WTC11 (cell line): Measurements from ENCODE around the gene SAFB. TPM values are rescaled to one million over a fixed set of nuclear protein-coding genes. Genes with fewer than 3 reads are reported as not detected.

ENCODE experiments used
- ATAC-seq: fragments of 200-7000 bp; cut with Tn5 transposase; 2 replicates; pipeline ENCODE4 v1.10.0; 2021; ENCODE audit warnings: mild to moderate bottlenecking, moderate library complexity
- CTCF ChIA-PET: fragments of 300-600 bp; sonication (Branson Sonifier 250); formaldehyde crosslinking; loops from one replicate; lab custom pipeline; 2021; ENCODE audit warnings: antibody characterized with exemption; lab: Charles Lee
- POLR2A ChIA-PET: fragments of 350-600 bp; sonication (Branson Sonifier 250); formaldehyde crosslinking; loops from one replicate; lab custom pipeline; 2021; ENCODE audit warnings: antibody characterized with exemption; lab: Charles Lee
- DNase-seq: peaks from one replicate; pipeline ENCODE4 v3.0.0; 2021; ENCODE audit warnings: low spot score
- H3K27ac Mint-ChIP-seq: 2 replicates; pipeline ENCODE4 v1.8.0; 2021; ENCODE audit warnings: mixed read lengths
- H3K27me3 Mint-ChIP-seq: 2 replicates; pipeline ENCODE4 v1.8.0; 2021; ENCODE audit warnings: low read depth, mild to moderate bottlenecking, moderate library complexity, mixed read lengths
- H3K36me3 Mint-ChIP-seq: 2 replicates; pipeline ENCODE4 v1.8.0; 2021; ENCODE audit warnings: mixed read lengths
- H3K4me1 Mint-ChIP-seq: 2 replicates; pipeline ENCODE4 v1.8.0; 2022; ENCODE audit warnings: mixed read lengths
- H3K4me3 Mint-ChIP-seq: 2 replicates; pipeline ENCODE4 v1.8.0; 2021; ENCODE audit warnings: mild to moderate bottlenecking, moderate library complexity, mixed read lengths
- H3K9me3 Mint-ChIP-seq: 2 replicates; pipeline ENCODE4 v1.8.0; 2021; ENCODE audit warnings: mixed read lengths
- CREM ChIP-seq: sonication (generic); formaldehyde crosslinking; IDR thresholded peaks from 2 replicates; pipeline ENCODE4 v1.8.1; 2022; ENCODE audit warnings: mild to moderate bottlenecking, missing genetic modification reagents, moderate library complexity
- ESRRA ChIP-seq: sonication (generic); formaldehyde crosslinking; IDR thresholded peaks from 2 replicates; pipeline ENCODE4 v1.8.1; 2022; ENCODE audit warnings: mild to moderate bottlenecking, missing genetic modification reagents, borderline replicate concordance
- FOXJ3 ChIP-seq: sonication (generic); formaldehyde crosslinking; IDR thresholded peaks from 2 replicates; pipeline ENCODE4 v1.9.0; 2021; ENCODE audit warnings: missing genetic modification reagents, mild to moderate bottlenecking, borderline replicate concordance
- GRHL2 ChIP-seq: fragments of 250-450 bp; sonication (Bioruptor Pico); IDR thresholded peaks from 2 replicates; pipeline ENCODE4 v1.8.0; 2022; ENCODE audit warnings: mild to moderate bottlenecking, moderate library complexity; ENCODE audit not compliant: insufficient replicate concordance, severe bottlenecking
- IRF2 ChIP-seq: sonication (generic); formaldehyde crosslinking; IDR thresholded peaks from 2 replicates; pipeline ENCODE4 v1.8.0; 2022; ENCODE audit warnings: low read depth, missing genetic modification reagents, borderline replicate concordance
- JAZF1 ChIP-seq: fragments of 250-450 bp; sonication (Bioruptor Pico); IDR thresholded peaks from 2 replicates; pipeline ENCODE4 v1.9.0; 2021; ENCODE audit warnings: moderate library complexity, mild to moderate bottlenecking, inconsistent platforms
- MYBL2 ChIP-seq: sonication (generic); formaldehyde crosslinking; IDR thresholded peaks from 2 replicates; pipeline ENCODE4 v1.8.1; 2023; ENCODE audit warnings: mild to moderate bottlenecking, moderate library complexity, missing genetic modification reagents
- NFE2L1 ChIP-seq: sonication (generic); formaldehyde crosslinking; IDR thresholded peaks from 2 replicates; pipeline ENCODE4 v1.8.1; 2023; ENCODE audit warnings: missing genetic modification reagents
- SMAD3 ChIP-seq: sonication (generic); formaldehyde crosslinking; IDR thresholded peaks from 2 replicates; pipeline ENCODE4 v1.8.0; 2022; ENCODE audit warnings: missing genetic modification reagents, mild to moderate bottlenecking, borderline replicate concordance
- TEAD1 ChIP-seq: sonication (generic); formaldehyde crosslinking; IDR thresholded peaks from 2 replicates; pipeline ENCODE4 v1.8.0; 2022; ENCODE audit warnings: mild to moderate bottlenecking, missing genetic modification reagents
- ZNF121 ChIP-seq: sonication (generic); formaldehyde crosslinking; IDR thresholded peaks from 2 replicates; pipeline ENCODE4 v1.8.0; 2023; ENCODE audit warnings: missing genetic modification reagents
- ZNF138 ChIP-seq: sonication (generic); formaldehyde crosslinking; conservative IDR thresholded peaks from 2 replicates; pipeline ENCODE4 v1.8.1; 2022; ENCODE audit warnings: mild to moderate bottlenecking, moderate library complexity, missing genetic modification reagents
- ZNF263 ChIP-seq: sonication (generic); formaldehyde crosslinking; IDR thresholded peaks from 2 replicates; pipeline ENCODE4 v1.8.1; 2022; ENCODE audit warnings: low read depth, mild to moderate bottlenecking, moderate library complexity, missing genetic modification reagents
- ZNF317 ChIP-seq: sonication (generic); formaldehyde crosslinking; IDR thresholded peaks from 2 replicates; pipeline ENCODE4 v1.8.1; 2023; ENCODE audit warnings: low read depth, mild to moderate bottlenecking, moderate library complexity, missing genetic modification reagents, borderline replicate concordance
- ZNF416 ChIP-seq: fragments of 250-450 bp; sonication (Bioruptor Pico); IDR thresholded peaks from 2 replicates; pipeline ENCODE4 v1.9.0; 2021; ENCODE audit warnings: mild to moderate bottlenecking, inconsistent platforms
- ZNF423 ChIP-seq: fragments of 250-450 bp; sonication (Bioruptor Pico); IDR thresholded peaks from 2 replicates; pipeline ENCODE4 v2.1.2; 2022; ENCODE audit warnings: mild to moderate bottlenecking, moderate library complexity
- total RNA-seq: library from RNA; stranded (reverse); gene quantifications from 3 replicates; pipeline ENCODE4 v1.2.3, GENCODE V29; 2021
- TF ChIP-seq, protein P1 (sequence below): sonication (generic); formaldehyde crosslinking; IDR thresholded peaks from 2 replicates; pipeline ENCODE4 v1.8.0; 2022; ENCODE audit warnings: mild to moderate bottlenecking, missing genetic modification reagents
- TF ChIP-seq, protein P2 (sequence below): sonication (generic); formaldehyde crosslinking; IDR thresholded peaks from 2 replicates; pipeline ENCODE4 v1.8.1; 2023; ENCODE audit warnings: mild to moderate bottlenecking, missing genetic modification reagents, moderate library complexity
- TF ChIP-seq, protein P3 (sequence below): sonication (generic); formaldehyde crosslinking; IDR thresholded peaks from 2 replicates; pipeline ENCODE4 v1.8.0; 2022; ENCODE audit warnings: mild to moderate bottlenecking, missing genetic modification reagents
- TF ChIP-seq, protein P4 (sequence below): sonication (generic); formaldehyde crosslinking; IDR thresholded peaks from 2 replicates; pipeline ENCODE4 v1.8.0; 2022; ENCODE audit warnings: mild to moderate bottlenecking, missing genetic modification reagents
- TF ChIP-seq, protein P5 (sequence below): sonication (generic); formaldehyde crosslinking; IDR thresholded peaks from 2 replicates; pipeline ENCODE4 v1.8.1; 2022; ENCODE audit warnings: low read depth, missing genetic modification reagents, borderline replicate concordance
- TF ChIP-seq, protein P6 (sequence below): sonication (generic); formaldehyde crosslinking; conservative IDR thresholded peaks from 2 replicates; pipeline ENCODE4 v1.8.1; 2022; ENCODE audit warnings: mild to moderate bottlenecking, missing genetic modification reagents
- TF ChIP-seq, protein P7 (sequence below): sonication (generic); formaldehyde crosslinking; IDR thresholded peaks from 2 replicates; pipeline ENCODE4 v1.8.0; 2022; ENCODE audit warnings: mild to moderate bottlenecking, missing genetic modification reagents
- TF ChIP-seq, protein P8 (sequence below): fragments of 250-450 bp; sonication (Bioruptor Pico); IDR thresholded peaks from 2 replicates; pipeline ENCODE4 v1.9.0; 2021; ENCODE audit warnings: mild to moderate bottlenecking

The SAFB gene
- total RNA-seq, 1 experiment from 2014 or later: 141 TPM

DNA sequence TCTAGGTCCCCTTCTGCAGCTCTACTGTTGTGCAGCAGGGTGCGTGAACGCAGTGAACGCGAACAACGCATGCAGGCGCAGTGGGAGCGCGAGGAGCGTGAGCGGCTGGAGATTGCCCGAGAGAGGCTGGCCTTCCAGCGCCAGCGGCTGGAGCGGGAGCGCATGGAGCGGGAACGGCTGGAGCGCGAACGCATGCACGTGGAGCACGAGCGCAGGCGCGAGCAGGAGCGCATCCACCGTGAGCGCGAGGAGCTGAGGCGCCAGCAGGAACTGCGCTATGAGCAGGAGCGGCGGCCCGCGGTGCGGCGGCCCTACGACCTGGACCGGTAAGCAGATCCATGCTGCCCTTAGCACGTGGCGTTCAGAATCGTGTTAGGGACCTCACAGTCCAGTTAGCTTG lies 38.6 kb downstream of the SAFB start:
- Mint-ChIP-seq H3K4me1 (peaks cover 3% of the 10 kb centered on the region; the same call in 1 of the 2 replicates), H3K27me3 (no peaks in the 10 kb centered on the region), H3K27ac (0 out of 2 replicates have a peak overlapping the region, but pooled peaks have one; percentile 24), H3K4me3 (no peak overlapping the region), H3K36me3 (peaks cover 68% of the 10 kb centered on the region), H3K9me3 (no peaks in the 10 kb centered on the region)
- POLR2A ChIA-PET: no interaction called here
- ATAC-seq: no peak
- no peak for DNase-seq
- CTCF ChIA-PET: no interaction called here
- no peak for TF ChIP-seq ZNF423 (CRISPR knock-in tag)
- TF ChIP-seq, protein P1, sequence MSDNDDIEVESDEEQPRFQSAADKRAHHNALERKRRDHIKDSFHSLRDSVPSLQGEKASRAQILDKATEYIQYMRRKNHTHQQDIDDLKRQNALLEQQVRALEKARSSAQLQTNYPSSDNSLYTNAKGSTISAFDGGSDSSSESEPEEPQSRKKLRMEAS (CRISPR knock-in tag): no peak

DNA sequence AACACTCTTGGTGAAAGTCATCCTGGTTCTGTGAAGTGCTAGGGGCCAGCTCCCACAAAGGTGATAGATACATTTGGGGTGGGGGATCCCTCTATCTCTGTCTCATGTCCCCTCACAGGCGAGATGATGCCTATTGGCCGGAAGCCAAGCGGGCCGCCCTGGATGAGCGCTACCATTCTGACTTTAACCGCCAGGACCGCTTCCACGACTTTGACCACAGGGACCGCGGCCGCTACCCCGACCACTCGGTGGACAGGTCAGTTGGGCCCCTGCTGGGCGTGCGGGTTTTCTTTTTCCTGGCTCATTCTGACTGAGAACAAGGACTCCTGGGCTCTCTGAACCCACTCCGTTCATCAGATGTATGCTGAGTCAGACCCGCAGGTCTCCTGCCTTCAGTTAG lies 41.0 kb downstream of the SAFB start:
- Mint-ChIP-seq H3K4me1 (peaks cover 11% of the 10 kb centered on the region), H3K27ac (no peak overlapping the region), H3K27me3 (no peaks in the 10 kb centered on the region), H3K4me3 (no peak overlapping the region), H3K9me3 (no peaks in the 10 kb centered on the region), H3K36me3 (peaks cover 71% of the 10 kb centered on the region)
- ATAC-seq (no peak), DNase-seq (no peak)
- ChIA-PET CTCF (no interaction called here), POLR2A (no interaction called here)
- TF ChIP-seq GRHL2: no peak
- TF ChIP-seq, protein P2, sequence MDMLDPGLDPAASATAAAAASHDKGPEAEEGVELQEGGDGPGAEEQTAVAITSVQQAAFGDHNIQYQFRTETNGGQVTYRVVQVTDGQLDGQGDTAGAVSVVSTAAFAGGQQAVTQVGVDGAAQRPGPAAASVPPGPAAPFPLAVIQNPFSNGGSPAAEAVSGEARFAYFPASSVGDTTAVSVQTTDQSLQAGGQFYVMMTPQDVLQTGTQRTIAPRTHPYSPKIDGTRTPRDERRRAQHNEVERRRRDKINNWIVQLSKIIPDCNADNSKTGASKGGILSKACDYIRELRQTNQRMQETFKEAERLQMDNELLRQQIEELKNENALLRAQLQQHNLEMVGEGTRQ (CRISPR knock-in tag): no peak
- TF ChIP-seq, protein P3, sequence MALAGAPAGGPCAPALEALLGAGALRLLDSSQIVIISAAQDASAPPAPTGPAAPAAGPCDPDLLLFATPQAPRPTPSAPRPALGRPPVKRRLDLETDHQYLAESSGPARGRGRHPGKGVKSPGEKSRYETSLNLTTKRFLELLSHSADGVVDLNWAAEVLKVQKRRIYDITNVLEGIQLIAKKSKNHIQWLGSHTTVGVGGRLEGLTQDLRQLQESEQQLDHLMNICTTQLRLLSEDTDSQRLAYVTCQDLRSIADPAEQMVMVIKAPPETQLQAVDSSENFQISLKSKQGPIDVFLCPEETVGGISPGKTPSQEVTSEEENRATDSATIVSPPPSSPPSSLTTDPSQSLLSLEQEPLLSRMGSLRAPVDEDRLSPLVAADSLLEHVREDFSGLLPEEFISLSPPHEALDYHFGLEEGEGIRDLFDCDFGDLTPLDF (CRISPR knock-in tag): no peak
- no peak for TF ChIP-seq ZNF263
- no peak for TF ChIP-seq ZNF121
- no peak for TF ChIP-seq ZNF317 (CRISPR knock-in tag)
- no peak for TF ChIP-seq JAZF1
- no peak for TF ChIP-seq ZNF416
- no peak for TF ChIP-seq CREM (CRISPR knock-in tag)
- no peak for TF ChIP-seq MYBL2 (CRISPR knock-in tag)
- TF ChIP-seq, protein P4, sequence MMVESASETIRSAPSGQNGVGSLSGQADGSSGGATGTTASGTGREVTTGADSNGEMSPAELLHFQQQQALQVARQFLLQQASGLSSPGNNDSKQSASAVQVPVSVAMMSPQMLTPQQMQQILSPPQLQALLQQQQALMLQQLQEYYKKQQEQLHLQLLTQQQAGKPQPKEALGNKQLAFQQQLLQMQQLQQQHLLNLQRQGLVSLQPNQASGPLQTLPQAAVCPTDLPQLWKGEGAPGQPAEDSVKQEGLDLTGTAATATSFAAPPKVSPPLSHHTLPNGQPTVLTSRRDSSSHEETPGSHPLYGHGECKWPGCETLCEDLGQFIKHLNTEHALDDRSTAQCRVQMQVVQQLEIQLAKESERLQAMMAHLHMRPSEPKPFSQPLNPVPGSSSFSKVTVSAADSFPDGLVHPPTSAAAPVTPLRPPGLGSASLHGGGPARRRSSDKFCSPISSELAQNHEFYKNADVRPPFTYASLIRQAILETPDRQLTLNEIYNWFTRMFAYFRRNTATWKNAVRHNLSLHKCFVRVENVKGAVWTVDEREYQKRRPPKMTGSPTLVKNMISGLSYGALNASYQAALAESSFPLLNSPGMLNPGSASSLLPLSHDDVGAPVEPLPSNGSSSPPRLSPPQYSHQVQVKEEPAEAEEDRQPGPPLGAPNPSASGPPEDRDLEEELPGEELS (CRISPR knock-in tag): no peak

DNA sequence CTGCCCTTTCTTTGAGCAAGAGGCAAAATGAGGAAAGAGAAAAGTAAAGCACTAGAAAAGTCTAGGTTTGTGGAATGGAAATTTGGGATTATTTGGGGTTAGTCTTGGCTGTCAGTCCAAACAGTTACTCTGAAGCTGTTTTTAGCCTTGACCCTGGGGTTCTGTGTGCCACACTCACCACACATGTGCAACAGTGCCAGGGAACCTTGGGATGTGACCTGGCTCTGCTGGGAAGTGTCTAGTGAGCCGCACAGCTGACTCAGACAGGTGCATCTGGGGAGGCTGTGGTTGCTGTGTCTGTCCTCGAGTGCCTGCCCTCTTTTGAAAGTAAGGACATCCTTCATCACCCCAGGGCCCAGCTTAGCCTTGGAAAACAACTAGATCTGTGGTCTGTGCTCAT lies 41.6 kb downstream of the SAFB start:
- TF ChIP-seq, protein P5, sequence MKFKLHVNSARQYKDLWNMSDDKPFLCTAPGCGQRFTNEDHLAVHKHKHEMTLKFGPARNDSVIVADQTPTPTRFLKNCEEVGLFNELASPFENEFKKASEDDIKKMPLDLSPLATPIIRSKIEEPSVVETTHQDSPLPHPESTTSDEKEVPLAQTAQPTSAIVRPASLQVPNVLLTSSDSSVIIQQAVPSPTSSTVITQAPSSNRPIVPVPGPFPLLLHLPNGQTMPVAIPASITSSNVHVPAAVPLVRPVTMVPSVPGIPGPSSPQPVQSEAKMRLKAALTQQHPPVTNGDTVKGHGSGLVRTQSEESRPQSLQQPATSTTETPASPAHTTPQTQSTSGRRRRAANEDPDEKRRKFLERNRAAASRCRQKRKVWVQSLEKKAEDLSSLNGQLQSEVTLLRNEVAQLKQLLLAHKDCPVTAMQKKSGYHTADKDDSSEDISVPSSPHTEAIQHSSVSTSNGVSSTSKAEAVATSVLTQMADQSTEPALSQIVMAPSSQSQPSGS: no peak
- TF ChIP-seq, protein P6, sequence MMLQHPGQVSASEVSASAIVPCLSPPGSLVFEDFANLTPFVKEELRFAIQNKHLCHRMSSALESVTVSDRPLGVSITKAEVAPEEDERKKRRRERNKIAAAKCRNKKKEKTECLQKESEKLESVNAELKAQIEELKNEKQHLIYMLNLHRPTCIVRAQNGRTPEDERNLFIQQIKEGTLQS (CRISPR knock-in tag): no peak
- TF ChIP-seq, protein P7, sequence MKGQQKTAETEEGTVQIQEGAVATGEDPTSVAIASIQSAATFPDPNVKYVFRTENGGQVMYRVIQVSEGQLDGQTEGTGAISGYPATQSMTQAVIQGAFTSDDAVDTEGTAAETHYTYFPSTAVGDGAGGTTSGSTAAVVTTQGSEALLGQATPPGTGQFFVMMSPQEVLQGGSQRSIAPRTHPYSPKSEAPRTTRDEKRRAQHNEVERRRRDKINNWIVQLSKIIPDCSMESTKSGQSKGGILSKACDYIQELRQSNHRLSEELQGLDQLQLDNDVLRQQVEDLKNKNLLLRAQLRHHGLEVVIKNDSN: no peak
- TF ChIP-seq TEAD1 (CRISPR knock-in tag) (no peak), SMAD3 (CRISPR knock-in tag) (no peak), IRF2 (CRISPR knock-in tag) (no peak), ESRRA (CRISPR knock-in tag) (no peak), ZNF317 (CRISPR knock-in tag) (no peak), ZNF138 (CRISPR knock-in tag) (no peak), FOXJ3 (CRISPR knock-in tag) (no peak), NFE2L1 (CRISPR knock-in tag) (no peak)
- TF ChIP-seq, protein P8, sequence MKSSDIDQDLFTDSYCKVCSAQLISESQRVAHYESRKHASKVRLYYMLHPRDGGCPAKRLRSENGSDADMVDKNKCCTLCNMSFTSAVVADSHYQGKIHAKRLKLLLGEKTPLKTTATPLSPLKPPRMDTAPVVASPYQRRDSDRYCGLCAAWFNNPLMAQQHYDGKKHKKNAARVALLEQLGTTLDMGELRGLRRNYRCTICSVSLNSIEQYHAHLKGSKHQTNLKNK: no peak
- ChIA-PET CTCF (interaction anchor here (0.9 to 4.1 kb wide), 2 partner anchors 23 to 25 kb away, joined by 3 to 15 read pairs; no protein-coding TSS in a partner anchor), POLR2A (interaction anchor here (0.5 kb wide), 1 partner anchor 227 kb away, joined by 3 read pairs; no protein-coding TSS in a partner anchor)
- Mint-ChIP-seq H3K36me3 (peaks cover 75% of the 10 kb centered on the region), H3K4me1 (peaks cover 11% of the 10 kb centered on the region), H3K4me3 (no peak overlapping the region), H3K27me3 (no peaks in the 10 kb centered on the region), H3K27ac (no peak overlapping the region), H3K9me3 (no peaks in the 10 kb centered on the region)
- ATAC-seq (no peak), DNase-seq (no peak)
